Stimulated activated CD8-positive, alpha-beta memory T cell treated with anti-CD3 and anti-CD28 coated beads, Interleukin-7, amount 100 ng/mL, for 48 hours (primary cell): ENCODE results near the gene TMEM86B.
"Not testable (repeated sequence)": the region's sequence is repeated elsewhere in the genome, so short reads cannot be mapped to it uniquely, and the experiment has no call there.

ENCODE experiments used
- DNase-seq, 2 donors: peaks; one replicate each; pipeline ENCODE4 v3.0.0-alpha.2; 2020; ENCODE audit warnings: low read depth in 1 of 2; ENCODE audit errors: extremely low read depth in 1 of 2

Gene TMEM86B

GRCh38 chr19:55242517-55242916 lies 14.0 kb upstream of the TMEM86B start:
- DNase-seq = no peak

- DNase-seq = no peak
These were observed 13.4 kb upstream of the TMEM86B start for GRCh38 chr19:55241935-55242464.

- no peak for DNase-seq
These were observed 12.8 kb upstream of the TMEM86B start for GRCh38 chr19:55241143-55241934.

- DNase-seq = no peak
These were observed 12.1 kb upstream of the TMEM86B start for GRCh38 chr19:55240713-55241020.

GRCh38 chr19:55239004-55239403 lies 10.4 kb upstream of the TMEM86B start:
- no peak for DNase-seq

- no peak for DNase-seq
These were observed 9.5 kb upstream of the TMEM86B start for GRCh38 chr19:55238030-55238429.

- no peak for DNase-seq
These were observed 4.4 kb upstream of the TMEM86B start for GRCh38 chr19:55232986-55233385.

GRCh38 chr19:55232286-55232602 lies 3.7 kb upstream of the TMEM86B start:
- DNase-seq = no peak

GRCh38 chr19:55231391-55232285 lies 3.1 kb upstream of the TMEM86B start:
- no peak for DNase-seq

GRCh38 chr19:55230780-55231179 lies 2.2 kb upstream of the TMEM86B start:
- no peak for DNase-seq

GRCh38 chr19:55230329-55230728 lies 1.8 kb upstream of the TMEM86B start:
- no peak for DNase-seq

GRCh38 chr19:55229789-55230182 lies 1.2 kb upstream of the TMEM86B start:
- DNase-seq = no peak

GRCh38 chr19:55229145-55229788 lies 704 bp upstream of the TMEM86B start:
- DNase-seq = no peak

GRCh38 chr19:55228015-55228391 lies 560 bp downstream of the TMEM86B start:
- DNase-seq = no peak

- DNase-seq = no peak
These were observed 1.1 kb downstream of the TMEM86B start for GRCh38 chr19:55227241-55228014.

GRCh38 chr19:55226788-55227187 lies 1.8 kb downstream of the TMEM86B start:
- no peak for DNase-seq

- DNase-seq = no peak
These were observed 2.3 kb downstream of the TMEM86B start for GRCh38 chr19:55226273-55226672.

- no peak for DNase-seq
These were observed 3.1 kb downstream of the TMEM86B start for GRCh38 chr19:55225415-55225958.

- not testable (repeated sequence) for DNase-seq
These were observed 3.7 kb downstream of the TMEM86B start for GRCh38 chr19:55224679-55225414.
